HG03280 (cell line): ENCODE data around the gene FAT1.

ENCODE experiments used
- ATAC-seq: cut with Tn5 transposase; IDR thresholded peaks from one replicate; pipeline ENCODE4 v1.9.1; 2021; ENCODE audit warnings: mild to moderate bottlenecking, moderate library complexity; ENCODE audit not compliant: unreplicated experiment

The FAT1 gene

DNA sequence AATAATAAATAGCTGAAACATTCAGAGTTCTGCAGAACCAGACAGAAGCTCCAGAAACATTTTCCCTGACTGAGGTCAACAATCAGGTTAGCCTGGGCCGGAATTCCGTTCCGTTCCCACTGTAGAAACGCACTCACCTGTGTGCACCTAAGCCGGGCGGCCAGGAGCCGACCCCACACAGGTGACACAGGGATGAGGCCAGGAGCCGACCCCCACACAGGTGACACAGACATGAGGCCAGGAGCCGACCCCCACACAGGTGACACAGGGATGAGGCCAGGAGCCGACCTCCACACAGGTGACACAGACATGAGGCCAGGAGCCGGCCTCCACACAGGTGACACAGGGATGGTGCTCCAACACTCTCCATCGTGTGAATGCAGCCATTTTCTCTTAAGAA lies 21.9 kb downstream of the FAT1 start:
- no peak for ATAC-seq

GRCh38 chr4:186701273-186701672 lies 22.4 kb downstream of the FAT1 start:
- no peak for ATAC-seq

DNA sequence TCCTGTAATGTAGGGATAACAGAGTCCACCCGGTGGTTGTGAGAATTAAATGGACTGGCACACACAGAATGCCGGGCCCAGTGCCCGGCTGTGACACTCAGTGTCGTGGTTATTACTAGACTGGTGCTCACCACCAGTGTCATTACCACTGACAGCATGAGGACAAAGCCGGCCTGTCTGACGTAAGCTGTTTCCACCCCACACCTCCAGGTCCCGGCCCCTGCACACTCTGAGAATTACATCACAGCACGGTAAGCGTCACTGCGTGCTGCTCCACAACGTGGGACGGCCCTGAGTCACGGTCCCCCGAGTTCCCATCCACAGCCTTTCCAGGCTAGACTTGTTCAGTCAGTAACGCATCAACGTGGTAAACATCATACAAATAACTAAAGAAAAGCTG lies 22.9 kb downstream of the FAT1 start:
- no peak for ATAC-seq

DNA sequence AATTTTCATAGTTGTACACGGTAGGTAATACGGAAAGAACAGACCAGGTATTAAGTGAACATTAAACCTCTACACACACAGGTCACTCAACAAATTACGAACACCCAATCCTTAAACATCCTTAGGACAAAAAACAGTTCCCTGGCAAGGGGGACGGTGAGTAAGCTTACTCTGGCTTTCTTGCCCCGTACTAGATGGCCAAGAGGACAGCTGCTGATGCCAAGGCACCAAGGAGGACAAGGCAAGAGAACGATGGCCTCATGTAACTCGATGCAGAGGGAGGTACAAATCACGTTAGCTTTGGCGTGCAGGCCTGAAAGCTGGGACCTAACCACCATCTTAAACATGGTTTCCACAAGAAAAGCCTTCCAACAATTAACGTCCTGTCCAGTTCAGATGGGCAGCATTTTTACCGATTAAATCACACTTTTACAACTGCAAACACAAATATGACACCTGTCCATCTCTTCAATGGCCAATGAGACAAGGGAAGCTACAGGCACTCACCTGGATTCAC lies 23.7 kb downstream of the FAT1 start:
- ATAC-seq: no peak

- ATAC-seq: no peak
Measured at GRCh38 chr4:186699298-186699697, 24.4 kb downstream of the FAT1 start.

- no peak for ATAC-seq
Measured at GRCh38 chr4:186698525-186698924, 25.1 kb downstream of the FAT1 start.

DNA sequence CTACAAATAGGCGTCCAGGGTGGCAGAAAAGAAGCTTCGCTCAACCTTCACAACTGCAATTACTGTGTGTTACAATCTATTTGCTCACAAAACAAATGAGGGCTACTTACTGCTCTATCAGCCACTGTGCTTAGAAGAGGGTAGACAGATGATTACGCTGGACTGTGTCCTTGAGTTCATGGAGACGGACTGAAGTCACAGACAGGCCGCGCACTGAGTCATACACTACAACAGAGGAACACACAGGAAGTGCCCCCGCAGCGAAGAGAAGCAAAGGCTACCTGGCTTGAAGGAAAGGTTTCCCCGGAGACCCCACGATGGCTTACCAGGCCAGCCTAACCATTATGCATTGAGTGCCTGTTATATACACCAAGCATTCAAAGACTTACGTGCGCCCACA lies 25.6 kb downstream of the FAT1 start:
- no peak for ATAC-seq

GRCh38 chr4:186695392-186695791 lies 28.3 kb downstream of the FAT1 start:
- ATAC-seq: no peak

DNA sequence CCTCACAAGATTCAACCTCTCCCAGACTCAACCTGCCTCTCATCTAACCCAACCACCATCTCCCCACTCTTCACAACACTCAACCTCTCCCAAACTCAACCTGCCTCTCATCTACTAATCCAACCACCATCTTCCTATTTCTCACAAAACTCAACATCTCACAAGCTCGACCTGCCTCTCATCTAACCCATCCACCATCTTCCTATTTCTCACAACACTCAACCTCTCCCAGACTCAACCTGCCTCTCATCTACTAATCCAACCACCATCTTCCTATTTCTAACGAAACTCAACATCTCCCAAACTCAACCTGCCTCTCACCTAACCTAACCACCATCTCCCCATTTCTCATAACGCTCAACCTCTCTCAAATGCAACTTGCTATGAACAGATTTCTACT lies 29.8 kb downstream of the FAT1 start:
- ATAC-seq: no peak

GRCh38 chr4:186693159-186693815 lies 30.4 kb downstream of the FAT1 start:
- ATAC-seq: no peak

DNA sequence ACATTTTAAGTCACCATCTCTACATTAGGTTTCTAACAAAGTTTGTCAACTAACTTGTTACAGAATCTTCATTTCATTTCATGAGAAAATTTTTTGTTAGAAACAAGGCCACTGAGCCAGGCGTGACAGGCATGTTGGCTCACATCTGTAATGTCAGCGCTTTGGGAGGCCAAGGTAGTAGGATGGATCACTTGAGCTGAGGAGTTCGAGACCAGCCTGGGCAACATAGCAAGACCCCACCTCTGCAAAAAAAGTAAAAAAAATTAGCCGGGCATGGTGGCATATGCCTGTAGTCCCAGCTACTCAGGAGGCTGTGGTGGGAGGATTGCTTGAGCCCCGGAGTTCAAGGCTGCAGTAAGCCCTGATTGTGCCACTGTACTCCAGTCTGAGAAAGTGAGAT lies 32.3 kb downstream of the FAT1 start:
- ATAC-seq: no peak

GRCh38 chr4:186689476-186689875 lies 34.2 kb downstream of the FAT1 start:
- no peak for ATAC-seq

GRCh38 chr4:186688150-186688943 lies 35.3 kb downstream of the FAT1 start:
- no peak for ATAC-seq

GRCh38 chr4:186687265-186687664 lies 36.4 kb downstream of the FAT1 start:
- ATAC-seq: no peak

- ATAC-seq: no peak
Measured at GRCh38 chr4:186685767-186686183, 37.9 kb downstream of the FAT1 start.

DNA sequence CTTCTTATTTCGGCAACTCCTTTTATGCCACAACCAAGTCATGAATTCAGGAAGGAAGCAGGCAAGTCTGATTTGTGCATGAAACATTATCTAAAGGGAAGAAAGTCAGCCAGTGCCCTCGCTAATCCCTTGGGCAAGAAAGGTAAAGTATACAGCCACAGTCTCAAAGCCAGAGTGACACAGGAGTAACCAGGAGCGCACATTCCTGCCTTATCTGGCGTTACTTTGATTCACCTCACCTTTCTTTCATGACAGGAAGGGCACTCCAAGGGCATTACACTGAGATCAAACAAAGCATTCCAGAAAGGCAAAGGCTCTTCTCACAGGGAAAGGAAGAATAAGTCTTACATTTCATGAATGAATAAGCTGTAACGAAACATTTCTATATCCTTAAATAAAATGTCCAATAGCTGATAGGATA lies 38.8 kb downstream of the FAT1 start:
- ATAC-seq: no peak

DNA sequence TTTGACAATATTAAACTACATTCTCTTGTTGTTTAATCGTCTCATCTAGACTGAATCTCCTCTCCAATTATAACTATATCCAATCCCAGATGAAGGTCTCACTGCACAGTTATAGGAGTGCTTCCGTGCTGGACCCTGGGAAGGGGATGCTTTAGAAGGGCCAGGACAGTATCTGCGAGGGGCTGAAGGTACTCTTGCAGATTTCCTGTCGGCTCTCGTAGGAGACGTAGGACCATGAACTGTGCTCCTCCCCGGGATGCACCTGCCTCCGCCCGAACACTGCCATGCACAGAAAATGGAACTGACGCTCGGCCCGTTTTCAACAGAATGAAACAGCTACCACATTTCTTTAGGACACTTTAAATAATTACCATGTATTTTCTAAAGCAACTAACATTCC lies 39.4 kb downstream of the FAT1 start:
- no peak for ATAC-seq

GRCh38 chr4:186680641-186681040 lies 43.0 kb downstream of the FAT1 start:
- no peak for ATAC-seq

DNA sequence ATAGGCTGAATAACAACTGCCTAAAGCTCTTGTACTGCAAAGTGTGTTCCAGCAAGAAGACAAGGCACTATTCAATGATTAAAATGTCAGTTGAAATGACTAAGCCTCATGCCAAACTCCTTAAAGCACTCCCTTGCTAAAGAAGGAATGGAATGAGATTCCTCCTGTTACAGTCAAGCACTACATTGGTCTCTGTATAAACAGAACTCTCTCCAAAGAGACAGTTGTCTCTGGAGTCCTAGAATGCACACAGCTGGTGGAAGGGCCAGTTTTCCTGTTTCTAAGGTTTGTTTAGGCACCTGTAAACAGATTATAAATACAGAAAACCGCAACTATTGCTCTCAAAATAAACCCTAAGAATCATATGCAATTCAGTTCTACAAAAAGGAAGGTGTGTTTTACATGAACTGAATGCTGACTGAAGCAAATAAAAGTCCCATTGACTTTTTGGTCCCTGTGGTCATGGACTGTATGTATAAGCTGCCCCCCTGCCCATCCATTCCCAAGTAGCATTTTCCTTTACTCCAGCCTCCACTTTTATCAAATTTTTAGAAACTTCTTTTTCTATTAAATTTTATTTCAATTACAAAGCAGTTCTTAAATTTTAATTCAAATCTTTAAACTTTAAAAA lies 47.0 kb downstream of the FAT1 start:
- no peak for ATAC-seq

DNA sequence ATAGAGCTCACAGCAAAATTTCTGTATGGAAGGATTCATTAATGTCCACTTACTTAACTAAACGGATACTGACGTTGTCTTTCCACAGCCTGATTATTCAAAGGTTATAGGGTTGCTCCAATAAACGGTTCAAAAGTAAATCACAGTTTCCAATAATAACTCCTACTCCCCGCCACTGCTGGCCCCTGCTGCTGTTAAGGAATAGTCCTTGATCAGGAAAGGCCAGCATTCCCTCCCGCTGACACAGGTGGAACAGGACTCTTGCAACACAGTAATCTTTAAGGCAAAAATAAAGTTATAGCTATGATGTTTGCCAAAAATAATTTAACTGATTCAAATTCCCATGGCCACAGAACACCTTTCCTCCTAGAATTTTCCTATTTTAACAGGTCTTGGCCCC lies 53.9 kb downstream of the FAT1 start:
- ATAC-seq: no peak

DNA sequence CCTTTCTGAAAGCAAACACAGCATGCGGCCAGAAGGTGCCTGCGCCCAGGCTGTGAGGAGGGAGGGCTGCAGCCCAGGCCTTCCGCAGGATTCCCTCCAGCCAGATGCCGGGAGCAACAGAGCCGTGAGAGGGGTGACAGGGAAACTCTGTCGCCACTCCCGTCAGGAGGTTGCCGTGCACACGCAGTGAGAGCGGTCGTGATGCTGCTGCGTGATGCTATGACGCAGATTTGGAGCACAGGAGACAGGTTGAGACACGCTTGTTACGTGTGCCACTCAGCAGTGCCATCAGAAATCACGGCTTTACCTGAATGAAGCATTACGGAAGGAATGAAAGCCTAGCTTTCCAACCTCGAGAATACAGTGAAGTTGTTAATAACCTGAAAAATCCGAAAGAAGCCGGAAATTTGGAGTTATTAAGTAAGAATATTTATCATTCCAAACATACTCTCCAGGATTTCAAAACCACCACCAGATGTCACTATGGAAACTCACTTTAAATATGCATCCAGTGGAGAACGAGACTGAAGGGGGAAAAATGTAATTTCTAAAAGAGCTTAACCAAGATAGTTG lies 54.4 kb downstream of the FAT1 start:
- no peak for ATAC-seq

GRCh38 chr4:186666750-186667149 lies 56.9 kb downstream of the FAT1 start:
- ATAC-seq: no peak
